Fibroblast of pulmonary artery (primary cell): ENCODE data around the gene SURF1.
"Not testable (repeated sequence)": the region's sequence is repeated elsewhere in the genome, so short reads cannot be mapped to it uniquely, and the experiment has no call there.

Source experiments
- DNase-seq: peaks from one replicate; pipeline ENCODE4 v3.0.0-alpha.2; 2010; ENCODE audit warnings: low read depth
- H3K4me3 ChIP-seq: replicated peaks from 2 replicates; pipeline ENCODE4 v1.5.1; 2011; ENCODE audit warnings: low read depth, mild to moderate bottlenecking, control low read depth, low read length, moderate library complexity
- TF ChIP-seq, protein P1 (sequence below): IDR thresholded peaks from 2 replicates; pipeline ENCODE4 v1.5.1; 2011; ENCODE audit warnings: mild to moderate bottlenecking, control low read depth, low read length, inconsistent platforms; ENCODE audit errors: missing control alignments

The SURF1 gene

DNA sequence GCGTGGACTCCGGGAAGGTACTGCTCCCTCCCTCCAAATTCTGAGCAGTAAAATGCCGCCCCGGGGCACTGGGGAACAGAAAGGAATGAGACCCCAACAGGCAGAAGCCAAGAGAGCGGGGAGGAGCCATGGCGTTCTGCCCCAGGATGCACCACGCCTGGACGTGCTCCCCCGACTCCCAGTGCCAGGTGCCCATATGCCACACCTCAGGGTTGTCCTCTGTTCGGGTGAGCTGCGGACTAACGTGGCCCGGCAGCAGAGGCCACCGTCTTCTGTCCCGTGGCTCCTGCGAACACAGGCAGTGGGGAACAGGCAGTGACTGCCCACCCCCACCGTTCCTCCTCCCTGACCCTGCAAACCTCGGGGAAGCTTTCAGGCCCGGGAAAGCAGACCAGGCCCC is 25.1 kb downstream of the SURF1 start:
- no peak overlapping the region for H3K4me3 ChIP-seq
- no peak for DNase-seq
- TF ChIP-seq, protein P1, sequence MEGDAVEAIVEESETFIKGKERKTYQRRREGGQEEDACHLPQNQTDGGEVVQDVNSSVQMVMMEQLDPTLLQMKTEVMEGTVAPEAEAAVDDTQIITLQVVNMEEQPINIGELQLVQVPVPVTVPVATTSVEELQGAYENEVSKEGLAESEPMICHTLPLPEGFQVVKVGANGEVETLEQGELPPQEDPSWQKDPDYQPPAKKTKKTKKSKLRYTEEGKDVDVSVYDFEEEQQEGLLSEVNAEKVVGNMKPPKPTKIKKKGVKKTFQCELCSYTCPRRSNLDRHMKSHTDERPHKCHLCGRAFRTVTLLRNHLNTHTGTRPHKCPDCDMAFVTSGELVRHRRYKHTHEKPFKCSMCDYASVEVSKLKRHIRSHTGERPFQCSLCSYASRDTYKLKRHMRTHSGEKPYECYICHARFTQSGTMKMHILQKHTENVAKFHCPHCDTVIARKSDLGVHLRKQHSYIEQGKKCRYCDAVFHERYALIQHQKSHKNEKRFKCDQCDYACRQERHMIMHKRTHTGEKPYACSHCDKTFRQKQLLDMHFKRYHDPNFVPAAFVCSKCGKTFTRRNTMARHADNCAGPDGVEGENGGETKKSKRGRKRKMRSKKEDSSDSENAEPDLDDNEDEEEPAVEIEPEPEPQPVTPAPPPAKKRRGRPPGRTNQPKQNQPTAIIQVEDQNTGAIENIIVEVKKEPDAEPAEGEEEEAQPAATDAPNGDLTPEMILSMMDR: no peak

- peak; percentile 36 for DNase-seq
- not testable (repeated sequence) for H3K4me3 ChIP-seq
- TF ChIP-seq, protein P1: peak; percentile 50
These were observed 26.8 kb downstream of the SURF1 start for GRCh38 chr9:133329306-133330156.

GRCh38 chr9:133327834-133328484 is 28.3 kb downstream of the SURF1 start:
- TF ChIP-seq, protein P1: no peak
- H3K4me3 ChIP-seq: no peak overlapping the region
- DNase-seq: no peak

DNA sequence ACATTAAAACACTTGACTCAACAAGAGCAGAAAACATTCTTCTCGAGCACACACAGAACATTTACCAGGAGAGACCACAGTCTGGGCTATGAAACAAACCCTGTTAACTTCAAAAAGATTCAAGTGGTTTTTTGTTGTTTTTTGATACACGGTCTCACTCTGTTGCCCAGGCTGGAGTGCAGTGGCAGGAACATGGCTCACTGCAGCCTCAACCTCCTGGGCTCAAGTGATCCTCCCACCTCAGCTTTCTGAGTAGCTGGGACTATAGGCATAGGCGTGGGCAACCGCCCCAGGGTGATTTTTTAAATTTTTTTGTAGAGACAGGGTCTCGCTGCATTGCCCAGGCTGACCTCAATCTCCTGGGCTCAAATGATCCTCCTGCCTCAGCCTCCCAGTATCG is 29.3 kb downstream of the SURF1 start:
- not testable (repeated sequence) for H3K4me3 ChIP-seq

GRCh38 chr9:133323991-133324703 is 32.1 kb downstream of the SURF1 start:
- no peak for DNase-seq
- TF ChIP-seq, protein P1: no peak
- no peak overlapping the region for H3K4me3 ChIP-seq

More for the DNA sequence above, 29.3 kb downstream of the SURF1 start:
- not testable (repeated sequence) for DNase-seq

- no peak for DNase-seq
- no peak overlapping the region for H3K4me3 ChIP-seq
- TF ChIP-seq, protein P1: no peak
These were observed 33.1 kb downstream of the SURF1 start for GRCh38 chr9:133323211-133323610.

- TF ChIP-seq, protein P1: no peak
- H3K4me3 ChIP-seq: no peak overlapping the region
- no peak for DNase-seq
These were observed 33.6 kb downstream of the SURF1 start for GRCh38 chr9:133322701-133323100.
